NCI-H1694 treated with DMSO at 0.1 percent for 48 hours (cell line): Measurements from ENCODE around the gene SRP9.

Experiments used
- DNase-seq: peaks from one replicate; lab custom pipeline; 2025; lab: John Stamatoyannopoulos, UW

SRP9 gene

GRCh38 chr1:225777583-225778336 is at the start of gene SRP9:
SRP9 (plus strand) TSS chr1:225777826; CDS start chr1:225777941, 115 bp downstream.
- DNase-seq: peak; percentile 98

- DNase-seq: no peak
Observed at GRCh38 chr1:225731491-225731890, 46.1 kb upstream of the SRP9 start.

- DNase-seq: peak; percentile 62
Observed at GRCh38 chr1:225733254-225733653, 44.4 kb upstream of the SRP9 start.

GRCh38 chr1:225735252-225736149 is 42.1 kb upstream of the SRP9 start:
- DNase-seq: peak; percentile 97

- DNase-seq: no peak
Observed at GRCh38 chr1:225736437-225737098, 41.1 kb upstream of the SRP9 start.

GRCh38 chr1:225737161-225737560 is 40.5 kb upstream of the SRP9 start:
- DNase-seq: no peak

GRCh38 chr1:225737866-225738265 is 39.8 kb upstream of the SRP9 start:
- no peak for DNase-seq

- DNase-seq: no peak
Observed at GRCh38 chr1:225738763-225739162, 38.9 kb upstream of the SRP9 start.

GRCh38 chr1:225739542-225740107 is 38.0 kb upstream of the SRP9 start:
- no peak for DNase-seq

- DNase-seq: no peak
Observed at GRCh38 chr1:225744745-225745144, 32.9 kb upstream of the SRP9 start.

GRCh38 chr1:225745273-225745672 is 32.4 kb upstream of the SRP9 start:
- peak; percentile 25 for DNase-seq

GRCh38 chr1:225746361-225747179 is 31.1 kb upstream of the SRP9 start:
- peak; percentile 97 for DNase-seq

GRCh38 chr1:225747566-225747965 is 30.1 kb upstream of the SRP9 start:
- DNase-seq: no peak

- no peak for DNase-seq
Observed at GRCh38 chr1:225748529-225748928, 29.1 kb upstream of the SRP9 start.

- no peak for DNase-seq
Observed at GRCh38 chr1:225749706-225750105, 27.9 kb upstream of the SRP9 start.

- DNase-seq: peak; percentile 39
Observed at GRCh38 chr1:225750420-225750819, 27.2 kb upstream of the SRP9 start.

GRCh38 chr1:225750875-225751824 is 26.5 kb upstream of the SRP9 start:
- no peak for DNase-seq

GRCh38 chr1:225752245-225752644 is 25.4 kb upstream of the SRP9 start:
- DNase-seq: no peak

- DNase-seq: no peak
Observed at GRCh38 chr1:225754940-225755641, 22.5 kb upstream of the SRP9 start.
